OCI-LY7 (cell line): ENCODE measurements around the gene RNF207.

Experiments used
- CTCF ChIP-seq: fragments of 200-600 bp; sonication (generic); conservative IDR thresholded peaks from 2 replicates; pipeline ENCODE4 v1.5.1; 2014; ENCODE audit warnings: mild to moderate bottlenecking, antibody characterized with exemption, low read length, moderate library complexity, mixed read lengths
- EZH2phosphoT487 ChIP-seq: fragments of 200-600 bp; sonication (generic); IDR thresholded peaks from 2 replicates; pipeline ENCODE4 v1.6.1; 2018; ENCODE audit warnings: low read depth, borderline replicate concordance, mild to moderate bottlenecking, mixed run types, antibody characterized with exemption, low read length, moderate library complexity, mixed read lengths

DNA sequence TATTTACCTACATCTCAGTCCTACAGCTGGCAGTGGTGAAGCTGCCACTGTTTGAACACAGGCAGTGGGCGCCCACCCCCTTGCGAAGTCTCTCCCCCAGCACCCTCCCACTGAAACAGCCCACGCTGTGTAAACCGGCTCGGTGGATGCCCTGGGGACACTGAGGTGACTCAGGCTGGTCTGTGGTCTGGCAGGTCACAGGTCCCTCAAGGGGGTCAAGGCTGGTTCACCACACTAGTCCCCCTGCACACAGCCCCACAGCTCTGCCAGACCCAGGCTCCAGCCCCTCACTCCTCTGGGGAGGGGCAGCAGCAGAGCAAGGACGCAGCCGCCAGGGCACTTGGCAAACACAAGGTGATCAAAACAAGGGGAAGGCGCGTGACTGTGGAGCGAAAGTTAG is 33.4 kb upstream of the RNF207 start:
- no peak for TF ChIP-seq CTCF
- no peak for TF ChIP-seq EZH2phosphoT487
